ENCODE measurements around the gene KRTAP5-10.
"Not testable (repeated sequence)": the region's sequence is repeated elsewhere in the genome, so short reads cannot be mapped to it uniquely, and the experiment has no call there.

Gene KRTAP5-10

GRCh38 chr11:71537977-71538665 lies 27.2 kb upstream of the KRTAP5-10 start, which contains the start of gene KRTAP5-8:
KRTAP5-8 (plus strand) TSS chr11:71538025; CDS start chr11:71538056, 31 bp downstream.
- not testable (repeated sequence) for H3K36me3 ChIP-seq (ENCODE audit: insufficient read depth, low read length); H3K9me3 ChIP-seq (ENCODE audit: control insufficient read depth, insufficient read depth, low read length); H3K4me1 ChIP-seq (ENCODE audit: insufficient read depth, low read length); H3K9ac ChIP-seq (ENCODE audit: low read depth, low read length)

- no peaks in the 10 kb centered on the region for H3K4me1 ChIP-seq (ENCODE audit: insufficient read depth, low read length)
- H3K9ac ChIP-seq (ENCODE audit: low read depth, low read length), result no peak overlapping the region
- H3K36me3 ChIP-seq (ENCODE audit: insufficient read depth, low read length), result no peaks in the 10 kb centered on the region
- no peaks in the 10 kb centered on the region for H3K9me3 ChIP-seq (ENCODE audit: control insufficient read depth, insufficient read depth, low read length)
Measured at GRCh38 chr11:71538666-71538990, 26.7 kb upstream of the KRTAP5-10 start.

- H3K9me3 ChIP-seq (ENCODE audit: control insufficient read depth, insufficient read depth, low read length), result no peaks in the 10 kb centered on the region
- no peaks in the 10 kb centered on the region for H3K36me3 ChIP-seq (ENCODE audit: insufficient read depth, low read length)
- no peak overlapping the region for H3K9ac ChIP-seq (ENCODE audit: low read depth, low read length)
- H3K4me1 ChIP-seq (ENCODE audit: insufficient read depth, low read length), result no peaks in the 10 kb centered on the region
Measured at GRCh38 chr11:71539017-71539416, 26.3 kb upstream of the KRTAP5-10 start.

GRCh38 chr11:71539971-71540370 lies 25.4 kb upstream of the KRTAP5-10 start:
- not testable (repeated sequence) for H3K36me3 ChIP-seq (ENCODE audit: insufficient read depth, low read length); H3K9me3 ChIP-seq (ENCODE audit: control insufficient read depth, insufficient read depth, low read length); H3K4me1 ChIP-seq (ENCODE audit: insufficient read depth, low read length); H3K9ac ChIP-seq (ENCODE audit: low read depth, low read length)

- H3K9ac ChIP-seq (ENCODE audit: low read depth, low read length); H3K4me1 ChIP-seq (ENCODE audit: insufficient read depth, low read length); H3K9me3 ChIP-seq (ENCODE audit: control insufficient read depth, insufficient read depth, low read length); H3K36me3 ChIP-seq (ENCODE audit: insufficient read depth, low read length): not testable (repeated sequence)
Measured at GRCh38 chr11:71540521-71541304, 24.6 kb upstream of the KRTAP5-10 start.

- H3K4me1 ChIP-seq (ENCODE audit: insufficient read depth, low read length), result no peaks in the 10 kb centered on the region
- no peak overlapping the region for H3K9ac ChIP-seq (ENCODE audit: low read depth, low read length)
- no peaks in the 10 kb centered on the region for H3K9me3 ChIP-seq (ENCODE audit: control insufficient read depth, insufficient read depth, low read length)
- no peaks in the 10 kb centered on the region for H3K36me3 ChIP-seq (ENCODE audit: insufficient read depth, low read length)
Measured at GRCh38 chr11:71542382-71542781, 23.0 kb upstream of the KRTAP5-10 start.

- no peaks in the 10 kb centered on the region for H3K4me1 ChIP-seq (ENCODE audit: insufficient read depth, low read length)
- no peaks in the 10 kb centered on the region for H3K9me3 ChIP-seq (ENCODE audit: control insufficient read depth, insufficient read depth, low read length)
- H3K36me3 ChIP-seq (ENCODE audit: insufficient read depth, low read length), result no peaks in the 10 kb centered on the region
- H3K9ac ChIP-seq (ENCODE audit: low read depth, low read length), result no peak overlapping the region
Measured at GRCh38 chr11:71542879-71543777, 22.2 kb upstream of the KRTAP5-10 start.

- no peaks in the 10 kb centered on the region for H3K36me3 ChIP-seq (ENCODE audit: insufficient read depth, low read length)
- H3K9ac ChIP-seq (ENCODE audit: low read depth, low read length), result no peak overlapping the region
- H3K4me1 ChIP-seq (ENCODE audit: insufficient read depth, low read length), result no peaks in the 10 kb centered on the region
- H3K9me3 ChIP-seq (ENCODE audit: control insufficient read depth, insufficient read depth, low read length), result no peaks in the 10 kb centered on the region
Measured at GRCh38 chr11:71543866-71544265, 21.5 kb upstream of the KRTAP5-10 start.

- Histone ChIP-seq H3K36me3 (ENCODE audit: insufficient read depth, low read length) (no peaks in the 10 kb centered on the region), H3K9me3 (ENCODE audit: control insufficient read depth, insufficient read depth, low read length) (no peaks in the 10 kb centered on the region), H3K4me1 (ENCODE audit: insufficient read depth, low read length) (no peaks in the 10 kb centered on the region), H3K9ac (ENCODE audit: low read depth, low read length) (no peak overlapping the region)
Measured at GRCh38 chr11:71544525-71545214, 20.7 kb upstream of the KRTAP5-10 start.

- Histone ChIP-seq H3K4me1 (ENCODE audit: insufficient read depth, low read length) (no peaks in the 10 kb centered on the region), H3K36me3 (ENCODE audit: insufficient read depth, low read length) (no peaks in the 10 kb centered on the region), H3K9me3 (ENCODE audit: control insufficient read depth, insufficient read depth, low read length) (no peaks in the 10 kb centered on the region), H3K9ac (ENCODE audit: low read depth, low read length) (no peak overlapping the region)
Measured at GRCh38 chr11:71545405-71545966, 19.9 kb upstream of the KRTAP5-10 start.

GRCh38 chr11:71548120-71548519 lies 17.2 kb upstream of the KRTAP5-10 start, which contains the start of gene KRTAP5-9:
KRTAP5-9 (plus strand) TSS chr11:71548420; CDS start chr11:71548658, 238 bp downstream.
- Histone ChIP-seq H3K9me3 (ENCODE audit: control insufficient read depth, insufficient read depth, low read length) (no peaks in the 10 kb centered on the region), H3K9ac (ENCODE audit: low read depth, low read length) (no peak within 1 kb of the TSS), H3K36me3 (ENCODE audit: insufficient read depth, low read length) (no peaks in the 10 kb centered on the region), H3K4me1 (ENCODE audit: insufficient read depth, low read length) (no peaks in the 10 kb centered on the region)

GRCh38 chr11:71548716-71549151 lies 16.6 kb upstream of the KRTAP5-10 start:
- no peak overlapping the region for H3K9ac ChIP-seq (ENCODE audit: low read depth, low read length)
- H3K9me3 ChIP-seq (ENCODE audit: control insufficient read depth, insufficient read depth, low read length), result no peaks in the 10 kb centered on the region
- no peaks in the 10 kb centered on the region for H3K36me3 ChIP-seq (ENCODE audit: insufficient read depth, low read length)
- H3K4me1 ChIP-seq (ENCODE audit: insufficient read depth, low read length), result no peaks in the 10 kb centered on the region

- Histone ChIP-seq H3K9ac (ENCODE audit: low read depth, low read length) (no peak overlapping the region), H3K36me3 (ENCODE audit: insufficient read depth, low read length) (no peaks in the 10 kb centered on the region), H3K9me3 (ENCODE audit: control insufficient read depth, insufficient read depth, low read length) (no peaks in the 10 kb centered on the region), H3K4me1 (ENCODE audit: insufficient read depth, low read length) (no peaks in the 10 kb centered on the region)
Measured at GRCh38 chr11:71551711-71552110, 13.7 kb upstream of the KRTAP5-10 start.

GRCh38 chr11:71554996-71555395 lies 10.4 kb upstream of the KRTAP5-10 start:
- Histone ChIP-seq H3K36me3 (ENCODE audit: insufficient read depth, low read length) (no peaks in the 10 kb centered on the region), H3K9me3 (ENCODE audit: control insufficient read depth, insufficient read depth, low read length) (peaks cover 4% of the 10 kb centered on the region; the same call in 1 of the 2 replicates), H3K9ac (ENCODE audit: low read depth, low read length) (no peak overlapping the region), H3K4me1 (ENCODE audit: insufficient read depth, low read length) (no peaks in the 10 kb centered on the region)
